Upper lobe of left lung (tissue), 4 donors: ENCODE results near the gene NFIX.

Experiments used
- EP300 ChIP-seq, 4 donors: sonication (generic); formaldehyde crosslinking; IDR thresholded peaks; one replicate each; pipeline ENCODE4 v1.5.1; 2017; ENCODE audit warnings: antibody characterized with exemption in 4 of 4, control low read depth in 2 of 4
- POLR2A ChIP-seq, 4 donors: fragments of 450-650 bp; IDR thresholded peaks; one replicate each; pipeline ENCODE4 v1.5.1; 2016 to 2017; ENCODE audit warnings: antibody characterized with exemption in 4 of 4, mild to moderate bottlenecking in 2 of 4
- TF ChIP-seq, protein P1 (sequence below), 6 experiments: fragments of 450-650 bp in 4 of 6; fragments of 200-600 bp in 2 of 6; sonication (generic) in 2 of 6; IDR thresholded peaks; one replicate each; pipeline ENCODE4 v1.5.1; 2016 to 2019; ENCODE audit warnings: antibody characterized with exemption in 6 of 6

DNA sequence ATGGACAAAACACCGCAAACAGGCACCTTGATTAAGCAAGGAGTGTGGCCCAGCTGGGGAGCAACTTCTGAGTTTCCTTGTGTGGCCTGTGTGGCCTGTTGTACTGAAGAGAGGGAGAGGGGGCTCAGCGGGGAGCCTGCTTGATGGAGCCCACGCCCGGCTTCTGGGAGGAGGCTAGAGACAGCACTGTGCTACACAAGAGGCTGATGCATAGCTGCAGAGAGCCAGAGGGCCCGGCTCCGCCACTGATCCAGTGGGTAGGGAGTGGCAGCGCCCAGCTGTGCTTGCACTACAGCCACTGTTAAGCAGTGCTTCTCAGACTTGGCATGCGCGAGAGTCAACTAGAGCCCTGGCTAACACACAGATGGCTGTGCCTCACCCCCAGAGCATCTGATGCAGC lies 88.4 kb downstream of the NFIX start:
- TF ChIP-seq, protein P1, sequence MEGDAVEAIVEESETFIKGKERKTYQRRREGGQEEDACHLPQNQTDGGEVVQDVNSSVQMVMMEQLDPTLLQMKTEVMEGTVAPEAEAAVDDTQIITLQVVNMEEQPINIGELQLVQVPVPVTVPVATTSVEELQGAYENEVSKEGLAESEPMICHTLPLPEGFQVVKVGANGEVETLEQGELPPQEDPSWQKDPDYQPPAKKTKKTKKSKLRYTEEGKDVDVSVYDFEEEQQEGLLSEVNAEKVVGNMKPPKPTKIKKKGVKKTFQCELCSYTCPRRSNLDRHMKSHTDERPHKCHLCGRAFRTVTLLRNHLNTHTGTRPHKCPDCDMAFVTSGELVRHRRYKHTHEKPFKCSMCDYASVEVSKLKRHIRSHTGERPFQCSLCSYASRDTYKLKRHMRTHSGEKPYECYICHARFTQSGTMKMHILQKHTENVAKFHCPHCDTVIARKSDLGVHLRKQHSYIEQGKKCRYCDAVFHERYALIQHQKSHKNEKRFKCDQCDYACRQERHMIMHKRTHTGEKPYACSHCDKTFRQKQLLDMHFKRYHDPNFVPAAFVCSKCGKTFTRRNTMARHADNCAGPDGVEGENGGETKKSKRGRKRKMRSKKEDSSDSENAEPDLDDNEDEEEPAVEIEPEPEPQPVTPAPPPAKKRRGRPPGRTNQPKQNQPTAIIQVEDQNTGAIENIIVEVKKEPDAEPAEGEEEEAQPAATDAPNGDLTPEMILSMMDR (IDR thresholded peaks at IDR 0.05): no peak
- TF ChIP-seq POLR2A (IDR thresholded peaks at IDR 0.05) (no peak), EP300 (IDR thresholded peaks at IDR 0.05) (no peak)
